Esophagus muscularis mucosa (tissue), 4 donors: ENCODE data around the gene CDNF.

ENCODE experiments used
- CTCF ChIP-seq, 3 experiments: fragments of 200-600 bp in 2 of 3; fragments of 450-650 bp in 1 of 3; sonication (generic) in 2 of 3; IDR thresholded peaks; one replicate each; pipeline ENCODE4 v1.5.1; 2017 to 2019; ENCODE audit warnings: antibody characterized with exemption in 3 of 3, mild to moderate bottlenecking in 2 of 3, moderate library complexity in 1 of 3
- EP300 ChIP-seq: sonication (generic); formaldehyde crosslinking; IDR thresholded peaks from one replicate; pipeline ENCODE4 v1.6.1; 2017; ENCODE audit warnings: antibody characterized with exemption
- POLR2A ChIP-seq: fragments of 450-650 bp; IDR thresholded peaks from one replicate; pipeline ENCODE4 v1.6.1; 2017; ENCODE audit warnings: antibody characterized with exemption, moderate library complexity, mild to moderate bottlenecking, low read depth
- POLR2AphosphoS5 ChIP-seq, 2 donors: sonication (generic); formaldehyde crosslinking; IDR thresholded peaks; one replicate each; pipeline ENCODE4 v1.6.1; 2017; ENCODE audit warnings: antibody characterized with exemption in 2 of 2

DNA sequence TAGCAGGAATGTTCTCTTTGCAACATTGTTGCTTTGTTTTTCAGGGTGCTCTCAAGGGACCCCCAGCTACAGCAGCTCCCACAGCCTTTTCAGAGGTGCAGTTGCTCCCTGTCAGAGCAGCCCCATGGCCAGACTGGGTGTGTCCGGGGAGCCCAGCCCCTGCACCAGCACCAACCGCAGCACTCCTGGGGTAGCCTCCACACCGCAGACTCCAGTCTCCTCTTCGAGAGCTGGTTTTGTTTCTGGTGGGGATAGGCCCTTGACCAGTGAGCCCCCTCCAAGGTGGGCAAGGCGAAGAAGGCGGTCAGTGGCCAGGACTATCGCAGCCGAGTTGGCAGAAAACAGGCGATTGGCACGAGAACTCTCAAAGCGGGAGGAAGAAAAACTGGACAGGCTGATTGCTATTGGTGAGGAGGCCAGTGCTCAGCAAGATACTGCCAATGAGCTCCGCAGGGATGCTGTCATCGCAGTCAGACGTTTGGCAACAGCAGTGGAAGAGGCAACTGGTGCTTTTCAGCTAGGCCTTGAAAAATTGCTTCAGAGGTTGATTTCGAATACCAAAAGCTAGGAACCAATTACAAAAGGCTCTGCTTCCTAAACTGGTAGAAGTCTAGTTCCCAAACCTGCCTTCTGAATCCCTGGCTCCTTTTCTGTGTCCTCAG, 5.6 kb upstream of the CDNF start:
- no peak for TF ChIP-seq CTCF (IDR thresholded peaks at IDR 0.05)
- no peak for TF ChIP-seq POLR2AphosphoS5 (IDR thresholded peaks at IDR 0.05)
- TF ChIP-seq POLR2A = no peak
- TF ChIP-seq EP300 = no peak
